SU-DHL-6 (cell line): ENCODE results near the gene ATP5PD.
"Not testable (repeated sequence)": the region's sequence is repeated elsewhere in the genome, so short reads cannot be mapped to it uniquely, and the experiment has no call there.

Source experiments
- EZH2phosphoT487 ChIP-seq: fragments of 200-600 bp; sonication (generic), shearing (Covaris generic); conservative IDR thresholded peaks from 2 replicates; pipeline ENCODE4 v1.6.1; 2018; ENCODE audit warnings: mild to moderate bottlenecking, antibody characterized with exemption, low read length, moderate library complexity, mixed read lengths
- TF ChIP-seq, protein P1 (sequence below): fragments of 200-600 bp; sonication (generic); IDR thresholded peaks from one replicate; pipeline ENCODE4 v1.5.1; 2017; ENCODE audit warnings: antibody characterized with exemption, mild to moderate bottlenecking, low read length, moderate library complexity; ENCODE audit not compliant: insufficient read depth, poor library complexity, severe bottlenecking

DNA sequence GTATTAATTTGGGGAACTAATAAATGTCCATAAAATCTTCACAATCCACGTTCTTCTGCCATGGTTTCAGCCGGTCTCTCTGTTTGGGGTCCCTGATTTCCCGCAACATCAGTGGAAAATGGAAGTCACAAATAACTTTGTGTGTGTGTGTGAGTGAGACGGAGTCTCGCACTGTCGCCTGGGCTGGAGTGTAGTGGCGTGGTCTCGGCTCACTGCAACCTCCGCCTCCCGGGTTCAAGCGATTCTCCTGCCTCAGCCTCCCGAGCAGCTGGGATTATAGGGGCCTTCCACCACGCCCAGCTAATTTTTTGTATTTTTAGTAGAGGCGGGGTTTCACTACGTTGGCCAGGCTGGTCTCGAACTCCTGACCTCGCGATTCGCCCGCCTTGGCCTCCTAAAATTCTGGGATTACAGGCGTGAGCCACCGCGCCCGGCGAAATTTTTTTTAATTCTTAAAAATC lies 793 bp downstream of the ATP5PD start:
- TF ChIP-seq, protein P1, sequence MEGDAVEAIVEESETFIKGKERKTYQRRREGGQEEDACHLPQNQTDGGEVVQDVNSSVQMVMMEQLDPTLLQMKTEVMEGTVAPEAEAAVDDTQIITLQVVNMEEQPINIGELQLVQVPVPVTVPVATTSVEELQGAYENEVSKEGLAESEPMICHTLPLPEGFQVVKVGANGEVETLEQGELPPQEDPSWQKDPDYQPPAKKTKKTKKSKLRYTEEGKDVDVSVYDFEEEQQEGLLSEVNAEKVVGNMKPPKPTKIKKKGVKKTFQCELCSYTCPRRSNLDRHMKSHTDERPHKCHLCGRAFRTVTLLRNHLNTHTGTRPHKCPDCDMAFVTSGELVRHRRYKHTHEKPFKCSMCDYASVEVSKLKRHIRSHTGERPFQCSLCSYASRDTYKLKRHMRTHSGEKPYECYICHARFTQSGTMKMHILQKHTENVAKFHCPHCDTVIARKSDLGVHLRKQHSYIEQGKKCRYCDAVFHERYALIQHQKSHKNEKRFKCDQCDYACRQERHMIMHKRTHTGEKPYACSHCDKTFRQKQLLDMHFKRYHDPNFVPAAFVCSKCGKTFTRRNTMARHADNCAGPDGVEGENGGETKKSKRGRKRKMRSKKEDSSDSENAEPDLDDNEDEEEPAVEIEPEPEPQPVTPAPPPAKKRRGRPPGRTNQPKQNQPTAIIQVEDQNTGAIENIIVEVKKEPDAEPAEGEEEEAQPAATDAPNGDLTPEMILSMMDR = not testable (repeated sequence)
- TF ChIP-seq EZH2phosphoT487 = not testable (repeated sequence)
